Measurements from ENCODE around the gene RNU6-7.
A peak's percentile ranks its signal among the peaks of the same experiment; 100 is the strongest.

GRCh38 chr14:32226056-32226455, 24.2 kb downstream of the RNU6-7 start:
- no peak for TF ChIP-seq CTCF (IDR thresholded peaks at IDR 0.05)
- TF ChIP-seq POLR2A (IDR thresholded peaks at IDR 0.05), result no peak
- TF ChIP-seq POLR2AphosphoS5 (IDR thresholded peaks at IDR 0.05), result peak; percentile 12

All from prostate gland (tissue), 2 donors.